Urinary bladder (tissue), 4 donors: ENCODE results near the gene NEK5. TPM values are rescaled to one million over a fixed set of nuclear protein-coding genes. Genes with fewer than 3 reads are reported as not detected.

ENCODE experiments used
- DNase-seq: peaks from one replicate; pipeline ENCODE4 v3.0.0-alpha.2; 2015; ENCODE audit errors: extremely low spot score
- H3K27ac ChIP-seq: one replicate; pipeline ENCODE4 v1.5.1; 2013; ENCODE audit warnings: low read depth, mild to moderate bottlenecking, moderate library complexity
- H3K36me3 ChIP-seq: one replicate; pipeline ENCODE4 v1.6.1; 2013; ENCODE audit warnings: mild to moderate bottlenecking, moderate library complexity; ENCODE audit not compliant: insufficient read depth
- H3K4me1 ChIP-seq: one replicate; pipeline ENCODE4 v1.6.1; 2013; ENCODE audit warnings: mild to moderate bottlenecking, moderate library complexity; ENCODE audit not compliant: insufficient read depth
- H3K4me3 ChIP-seq: one replicate; pipeline ENCODE4 v1.5.1; 2013; ENCODE audit warnings: low read depth, low read length
- WGBS: extraction: QIAGEN DNeasy Blood & Tissue Kit; methylation state at CpG from one replicate; pipeline ENCODE4 v1.1.7; 2013; 5-methylcytosine and 5-hydroxymethylcytosine counted together
- polyA plus RNA-seq: library from polyadenylated mRNA; stranded (reverse); fragments of 200-250 nt; gene quantifications from one replicate; pipeline ENCODE4 v1.2.3, GENCODE V29; 2013
- total RNA-seq: library from RNA; depleted of rRNA; stranded (reverse); fragments of >200 nt; gene quantifications from one replicate; pipeline ENCODE4 v1.2.3, GENCODE V29; 2014
- donor health status: healthy with polysubstance abuse.
- donor health status: healthy.

Gene NEK5
- total and polyA plus RNA-seq, 2 donors = 0.16 to 1.4 TPM

- H3K27ac ChIP-seq = no peak overlapping the region
- no peaks in the 10 kb centered on the region for H3K4me1 ChIP-seq
- no peak overlapping the region for H3K4me3 ChIP-seq
- no peaks in the 10 kb centered on the region for H3K36me3 ChIP-seq
- 97% methylated on average over 6 of the region's 6 CpGs for WGBS
- no peak for DNase-seq
Observed at GRCh38 chr13:52160053-52160452, 31.2 kb upstream of the NEK5 start.

GRCh38 chr13:52159159-52159982, 30.5 kb upstream of the NEK5 start, which contains the start of gene NEK3:
Gene NEK3, minus strand, starts transcription at chr13:52159597. Its CDS starts 3,406 bp downstream, at chr13:52156191.
- peak within 1 kb of the TSS; percentile 97 for H3K4me3 ChIP-seq
- peak; percentile 48 for DNase-seq
- WGBS = 3% methylated on average over 74 of the region's 74 CpGs
- H3K36me3 ChIP-seq = no peaks in the 10 kb centered on the region
- no peaks in the 10 kb centered on the region for H3K4me1 ChIP-seq
- peak within 1 kb of the TSS; percentile 86 for H3K27ac ChIP-seq

- Histone ChIP-seq H3K27ac (no peak overlapping the region), H3K4me1 (no peaks in the 10 kb centered on the region), H3K36me3 (no peaks in the 10 kb centered on the region), H3K4me3 (peak overlapping the region; percentile 97)
- WGBS = 9% methylated on average over 17 of the region's 17 CpGs
- DNase-seq = peak; percentile 23
Observed at GRCh38 chr13:52158629-52159158, 29.8 kb upstream of the NEK5 start.

GRCh38 chr13:52156724-52157261, 27.9 kb upstream of the NEK5 start:
- H3K36me3 ChIP-seq = no peaks in the 10 kb centered on the region
- H3K27ac ChIP-seq = no peak overlapping the region
- WGBS = 27% methylated on average over 1 of the region's 1 CpG
- no peaks in the 10 kb centered on the region for H3K4me1 ChIP-seq
- no peak for DNase-seq
- H3K4me3 ChIP-seq = no peak overlapping the region

GRCh38 chr13:52155177-52155576, 26.3 kb upstream of the NEK5 start:
- Histone ChIP-seq H3K4me1 (no peaks in the 10 kb centered on the region), H3K4me3 (no peak overlapping the region), H3K36me3 (no peaks in the 10 kb centered on the region), H3K27ac (no peak overlapping the region)
- DNase-seq = no peak
- WGBS = 95% methylated on average over 1 of the region's 1 CpG

DNA sequence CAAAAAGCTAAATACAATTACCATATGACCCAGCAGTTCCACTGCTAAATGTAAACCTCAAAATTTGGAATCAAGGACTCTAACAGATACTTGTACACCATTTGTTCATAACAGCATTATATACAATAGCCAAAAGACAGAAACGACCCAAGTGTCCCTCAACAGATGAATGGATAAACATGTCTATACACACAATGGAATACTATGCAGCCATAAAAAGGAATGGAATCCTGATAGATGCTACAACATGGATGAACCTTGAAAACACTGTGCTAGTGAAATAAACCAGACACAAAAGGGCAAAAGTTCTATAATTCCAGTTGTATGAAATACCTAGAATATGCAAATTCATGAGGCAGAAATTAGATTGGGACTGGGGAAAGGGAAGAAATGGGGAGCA, 18.4 kb upstream of the NEK5 start:
- WGBS = 91% methylated on average over 1 of the region's 1 CpG
- no peak for DNase-seq
- Histone ChIP-seq H3K27ac (no peak overlapping the region), H3K4me3 (no peak overlapping the region), H3K36me3 (no peaks in the 10 kb centered on the region), H3K4me1 (no peaks in the 10 kb centered on the region)

DNA sequence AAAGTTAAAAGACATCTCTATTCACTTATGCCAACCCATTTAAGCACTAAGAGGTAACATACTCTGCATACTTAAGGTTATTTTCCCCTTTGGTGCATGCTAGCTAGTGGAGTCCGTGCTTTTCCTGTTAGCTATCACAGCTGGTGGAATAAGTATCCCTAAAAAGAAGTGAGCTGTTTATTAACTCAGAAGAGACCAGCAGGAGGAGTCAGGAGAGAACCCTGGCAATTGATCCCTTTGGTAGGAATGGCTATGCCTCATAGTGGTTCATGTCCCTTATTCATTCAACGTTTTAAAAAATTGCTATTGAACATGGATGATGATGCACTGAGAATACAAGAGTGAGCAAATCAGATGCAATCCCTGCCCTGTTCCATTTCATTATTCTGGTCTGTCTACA, 12.4 kb upstream of the NEK5 start:
- H3K4me3 ChIP-seq = no peak overlapping the region
- no peaks in the 10 kb centered on the region for H3K36me3 ChIP-seq
- no peak for DNase-seq
- H3K4me1 ChIP-seq = no peaks in the 10 kb centered on the region
- no peak overlapping the region for H3K27ac ChIP-seq
- 63% methylated on average over 2 of the region's 2 CpGs for WGBS

DNA sequence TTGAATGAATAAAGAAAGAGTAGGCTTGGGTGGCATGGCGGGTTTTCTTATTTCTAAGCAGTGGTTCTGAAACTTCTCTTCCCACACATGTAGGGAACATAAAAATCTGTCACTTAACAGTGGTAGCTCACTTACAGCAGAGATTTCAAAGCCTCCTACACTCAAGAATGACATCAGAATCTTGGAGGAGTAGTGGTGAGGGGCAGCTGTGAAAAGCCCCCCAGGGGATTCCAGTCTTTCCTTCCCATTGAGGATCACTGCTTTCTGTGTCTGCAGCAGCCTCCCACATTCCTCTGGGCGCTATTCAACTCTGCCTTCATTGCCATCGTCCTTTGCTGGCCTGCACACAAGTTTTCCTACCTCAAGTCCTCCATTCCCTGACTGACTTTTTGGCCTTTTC, 8.6 kb upstream of the NEK5 start:
- Histone ChIP-seq H3K36me3 (no peaks in the 10 kb centered on the region), H3K4me1 (no peaks in the 10 kb centered on the region), H3K4me3 (no peak overlapping the region), H3K27ac (no peak overlapping the region)
- WGBS = 85% methylated on average over 3 of the region's 3 CpGs
- no peak for DNase-seq

DNA sequence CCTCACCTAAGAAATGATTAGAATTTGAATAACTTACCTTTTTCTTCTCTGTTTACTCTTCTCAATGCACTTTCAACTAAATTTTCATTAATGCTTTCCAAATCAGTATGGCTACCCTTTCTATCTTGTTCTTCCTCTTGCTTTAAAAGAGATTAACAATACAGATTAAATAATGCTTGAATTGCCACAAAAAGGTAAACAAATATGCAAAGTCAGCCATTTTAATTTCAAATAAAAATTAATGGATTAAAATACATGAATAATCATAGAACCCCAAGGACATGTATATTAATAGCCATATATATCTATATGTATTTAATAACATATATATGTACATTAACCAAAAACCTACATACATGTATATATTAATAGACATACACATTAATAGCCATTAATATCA, 7.9 kb upstream of the NEK5 start:
- no peaks in the 10 kb centered on the region for H3K36me3 ChIP-seq
- no peak overlapping the region for H3K4me3 ChIP-seq
- no peaks in the 10 kb centered on the region for H3K4me1 ChIP-seq
- H3K27ac ChIP-seq = no peak overlapping the region
- DNase-seq = no peak

GRCh38 chr13:52130641-52131040, 1.8 kb upstream of the NEK5 start:
- H3K4me3 ChIP-seq = no peak overlapping the region
- no peaks in the 10 kb centered on the region for H3K4me1 ChIP-seq
- no peaks in the 10 kb centered on the region for H3K36me3 ChIP-seq
- H3K27ac ChIP-seq = no peak overlapping the region
- DNase-seq = no peak

DNA sequence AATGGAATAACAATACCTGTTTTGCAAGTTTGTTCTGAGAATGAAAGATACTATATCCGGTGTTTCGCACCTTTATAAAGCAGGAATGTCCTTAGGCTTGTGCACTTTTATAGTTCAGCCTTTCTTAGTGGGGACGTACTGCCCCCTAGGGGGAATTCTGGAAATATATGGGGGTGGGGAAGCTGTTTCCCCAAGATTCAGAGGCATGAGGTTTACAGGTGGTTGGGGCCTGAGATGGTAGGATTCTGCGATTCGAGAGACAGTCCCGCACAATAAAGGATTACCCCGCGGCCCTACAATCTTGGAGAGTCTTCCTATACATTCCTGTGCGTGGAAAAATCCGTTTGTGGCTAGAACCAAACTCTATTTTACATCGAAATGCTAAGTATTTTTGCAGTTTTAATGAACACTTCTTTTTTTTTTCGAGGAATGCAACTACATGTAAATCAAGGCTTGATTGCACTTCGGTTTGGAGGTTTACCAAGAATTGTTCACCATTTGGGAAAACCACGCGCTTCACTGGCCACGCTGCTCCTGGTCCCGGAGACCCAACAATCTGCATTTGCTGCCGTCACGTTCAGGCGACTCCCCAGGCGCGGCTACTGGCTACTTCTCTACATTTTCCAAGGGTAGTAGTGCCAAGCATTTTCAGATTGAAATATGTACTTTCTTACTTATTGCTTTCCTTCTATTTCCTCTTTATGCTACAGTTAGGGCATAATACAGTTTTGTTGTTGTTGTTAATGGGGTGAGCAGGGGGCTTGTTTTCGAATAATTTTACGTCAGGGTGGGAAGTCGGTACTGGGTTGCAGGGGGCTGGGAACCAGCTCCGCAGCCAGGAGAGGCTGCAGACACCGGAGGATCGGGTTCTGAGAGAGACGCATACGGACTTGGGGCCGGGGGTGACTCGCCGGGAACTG, 830 bp downstream of the NEK5 start:
- Histone ChIP-seq H3K27ac (no peak overlapping the region), H3K36me3 (no peaks in the 10 kb centered on the region), H3K4me3 (peak overlapping the region; percentile 53), H3K4me1 (no peaks in the 10 kb centered on the region)
- peak; percentile 59 for DNase-seq
- WGBS = under 1% methylated on average over 33 of the region's 33 CpGs

DNA sequence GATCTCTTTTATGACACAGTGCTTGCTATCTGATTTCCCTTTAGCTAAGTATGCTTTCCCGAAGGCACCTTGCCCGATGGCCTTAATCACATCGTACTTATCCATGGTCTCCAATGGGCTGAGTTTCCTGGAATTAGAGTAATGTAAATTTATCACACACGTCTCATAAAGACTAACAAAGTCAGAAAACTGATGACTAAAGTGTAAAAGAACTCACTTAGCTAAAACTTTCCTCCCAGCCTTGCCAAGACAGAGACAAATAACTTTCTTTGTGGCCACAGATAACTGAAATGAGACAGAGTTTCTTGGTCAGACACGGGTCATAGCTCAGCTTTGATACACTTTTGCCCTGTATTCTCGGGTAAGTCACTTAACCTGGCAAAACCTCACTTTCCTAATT, 1.5 kb downstream of the NEK5 start:
- no peaks in the 10 kb centered on the region for H3K4me1 ChIP-seq
- 23% methylated on average over 6 of the region's 6 CpGs for WGBS
- H3K4me3 ChIP-seq = no peak overlapping the region
- H3K36me3 ChIP-seq = no peaks in the 10 kb centered on the region
- no peak for DNase-seq
- H3K27ac ChIP-seq = no peak overlapping the region

DNA sequence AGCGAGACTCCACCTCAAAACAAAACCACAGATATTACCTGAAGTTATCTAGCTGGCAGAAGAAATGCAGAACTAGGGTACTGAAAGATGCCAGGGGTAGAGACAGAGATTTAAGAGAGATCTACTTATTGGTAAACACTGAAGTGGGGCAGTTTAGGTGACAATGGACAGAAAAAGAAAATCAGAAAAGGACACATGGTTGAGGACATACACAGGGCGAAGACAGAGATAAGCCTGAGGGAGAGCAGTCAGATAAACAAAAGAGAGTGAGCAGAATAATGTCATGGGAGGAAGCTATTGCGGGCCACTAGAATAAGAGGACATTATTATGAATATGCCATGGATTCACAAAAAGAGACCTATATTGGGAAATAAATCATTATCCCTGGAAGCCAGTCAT, 3.3 kb downstream of the NEK5 start:
- no peak for DNase-seq
- Histone ChIP-seq H3K4me1 (no peaks in the 10 kb centered on the region), H3K27ac (no peak overlapping the region), H3K4me3 (no peak overlapping the region), H3K36me3 (no peaks in the 10 kb centered on the region)
- 85% methylated on average over 3 of the region's 3 CpGs for WGBS
